Measurements from ENCODE around the gene ANKRD11. TPM values are rescaled to one million over a fixed set of nuclear protein-coding genes. Genes with fewer than 3 reads are reported as not detected.

The ANKRD11 gene
- total RNA-seq, 1 donor, result 97.4 TPM

- H4K20me1 ChIP-seq (ENCODE audit: insufficient read depth, low read length), result peaks cover 88% of the 10 kb centered on the region
- H3K36me3 ChIP-seq (ENCODE audit: insufficient read depth, low read length), result peaks cover 14% of the 10 kb centered on the region
- H2AFZ ChIP-seq (ENCODE audit: low read length), result no peak overlapping the region
- H3K4me2 ChIP-seq (ENCODE audit: insufficient read depth, low read length), result no peak overlapping the region
- no peaks in the 10 kb centered on the region for H3K9me3 ChIP-seq (ENCODE audit: low read depth, low read length)
- DNase-seq (ENCODE audit: insufficient read length, low spot score, missing footprints), result peak; percentile 44
- H3K27ac ChIP-seq (ENCODE audit: low read depth, low read length), result no peak overlapping the region
- H3K4me1 ChIP-seq (ENCODE audit: insufficient read depth, low read length), result no peaks in the 10 kb centered on the region
- H3K27me3 ChIP-seq (ENCODE audit: insufficient read depth, low read length), result no peaks in the 10 kb centered on the region
- peaks cover 94% of the 10 kb centered on the region for H3K79me2 ChIP-seq (ENCODE audit: insufficient read depth, low read length)
- TF ChIP-seq CTCF (IDR thresholded peaks at IDR 0.05; ENCODE audit: extremely low read depth, low read depth, low read length), result no peak
- H3K4me3 ChIP-seq (ENCODE audit: insufficient read depth, low read length), result no peak overlapping the region
These were observed 132.0 kb downstream of the ANKRD11 start for GRCh38 chr16:89358030-89359005.

- Histone ChIP-seq H3K36me3 (ENCODE audit: insufficient read depth, low read length) (peaks cover 14% of the 10 kb centered on the region), H3K4me3 (ENCODE audit: insufficient read depth, low read length) (no peak overlapping the region), H3K9me3 (ENCODE audit: low read depth, low read length) (no peaks in the 10 kb centered on the region), H3K27me3 (ENCODE audit: insufficient read depth, low read length) (no peaks in the 10 kb centered on the region), H3K4me2 (ENCODE audit: insufficient read depth, low read length) (no peak overlapping the region), H3K4me1 (ENCODE audit: insufficient read depth, low read length) (no peaks in the 10 kb centered on the region), H2AFZ (ENCODE audit: low read length) (no peak overlapping the region), H4K20me1 (ENCODE audit: insufficient read depth, low read length) (peaks cover 89% of the 10 kb centered on the region), H3K79me2 (ENCODE audit: insufficient read depth, low read length) (peaks cover 97% of the 10 kb centered on the region), H3K27ac (ENCODE audit: low read depth, low read length) (no peak overlapping the region)
- no peak for TF ChIP-seq CTCF (IDR thresholded peaks at IDR 0.05; ENCODE audit: extremely low read depth, low read depth, low read length)
- DNase-seq (ENCODE audit: insufficient read length, low spot score, missing footprints), result peak; percentile 34
These were observed 133.1 kb downstream of the ANKRD11 start for GRCh38 chr16:89357055-89357816.

- H2AFZ ChIP-seq (ENCODE audit: low read length), result no peak overlapping the region
- H3K79me2 ChIP-seq (ENCODE audit: insufficient read depth, low read length), result peaks cover 97% of the 10 kb centered on the region
- H3K4me3 ChIP-seq (ENCODE audit: insufficient read depth, low read length), result no peak overlapping the region
- no peak overlapping the region for H3K4me2 ChIP-seq (ENCODE audit: insufficient read depth, low read length)
- H3K4me1 ChIP-seq (ENCODE audit: insufficient read depth, low read length), result no peaks in the 10 kb centered on the region
- H3K27ac ChIP-seq (ENCODE audit: low read depth, low read length), result no peak overlapping the region
- DNase-seq (ENCODE audit: insufficient read length, low spot score, missing footprints), result peak; percentile 38
- no peaks in the 10 kb centered on the region for H3K9me3 ChIP-seq (ENCODE audit: low read depth, low read length)
- peaks cover 18% of the 10 kb centered on the region for H3K36me3 ChIP-seq (ENCODE audit: insufficient read depth, low read length)
- TF ChIP-seq CTCF (IDR thresholded peaks at IDR 0.05; ENCODE audit: extremely low read depth, low read depth, low read length), result no peak
- H3K27me3 ChIP-seq (ENCODE audit: insufficient read depth, low read length), result no peaks in the 10 kb centered on the region
- H4K20me1 ChIP-seq (ENCODE audit: insufficient read depth, low read length), result peaks cover 89% of the 10 kb centered on the region
These were observed 134.7 kb downstream of the ANKRD11 start for GRCh38 chr16:89355686-89356085.

GRCh38 chr16:89355007-89355406 lies 135.4 kb downstream of the ANKRD11 start:
- H3K27me3 ChIP-seq (ENCODE audit: insufficient read depth, low read length), result no peaks in the 10 kb centered on the region
- no peak overlapping the region for H2AFZ ChIP-seq (ENCODE audit: low read length)
- H3K9me3 ChIP-seq (ENCODE audit: low read depth, low read length), result no peaks in the 10 kb centered on the region
- no peak overlapping the region for H3K4me3 ChIP-seq (ENCODE audit: insufficient read depth, low read length)
- H3K79me2 ChIP-seq (ENCODE audit: insufficient read depth, low read length), result peaks cover 97% of the 10 kb centered on the region
- no peak for TF ChIP-seq CTCF (IDR thresholded peaks at IDR 0.05; ENCODE audit: extremely low read depth, low read depth, low read length)
- H4K20me1 ChIP-seq (ENCODE audit: insufficient read depth, low read length), result peaks cover 89% of the 10 kb centered on the region
- no peak overlapping the region for H3K4me2 ChIP-seq (ENCODE audit: insufficient read depth, low read length)
- peaks cover 18% of the 10 kb centered on the region for H3K36me3 ChIP-seq (ENCODE audit: insufficient read depth, low read length)
- no peaks in the 10 kb centered on the region for H3K4me1 ChIP-seq (ENCODE audit: insufficient read depth, low read length)
- DNase-seq (ENCODE audit: insufficient read length, low spot score, missing footprints), result peak; percentile 58
- no peak overlapping the region for H3K27ac ChIP-seq (ENCODE audit: low read depth, low read length)
